GM23338 (cell line): Measurements from ENCODE around the gene RCSD1. TPM values are rescaled to one million over a fixed set of nuclear protein-coding genes. Genes with fewer than 3 reads are reported as not detected.

Experiments used
- ATAC-seq: fragments of 200-7000 bp; cut with Tn5 transposase; 3 replicates; pipeline ENCODE4 v1.9.1; 2020
- DNase-seq: peaks from one replicate; pipeline ENCODE4 v3.0.0-alpha.2; 2015; ENCODE audit warnings: low spot score
- H2AFZ ChIP-seq: fragments of 200-600 bp; sonication (generic); 2 replicates; pipeline ENCODE4 v1.8.0; 2016; ENCODE audit warnings: antibody characterized with exemption, mild to moderate bottlenecking, moderate library complexity
- H3F3A ChIP-seq: fragments of 200-600 bp; sonication (generic); replicated peaks from 2 replicates; pipeline ENCODE4 v1.8.0; 2017; ENCODE audit warnings: antibody characterized with exemption, mixed run types, low read depth
- H3K27ac ChIP-seq: fragments of 200-600 bp; sonication (generic); 2 replicates; pipeline ENCODE4 v1.6.1; 2016; ENCODE audit warnings: low read depth
- H3K27me3 ChIP-seq: fragments of 200-600 bp; sonication (generic); 2 replicates; pipeline ENCODE4 v1.8.0; 2016; ENCODE audit warnings: mild to moderate bottlenecking, mixed run types, moderate library complexity; ENCODE audit not compliant: insufficient read depth
- H3K36me3 ChIP-seq: fragments of 200-600 bp; sonication (generic); 2 replicates; pipeline ENCODE4 v1.8.0; 2016; ENCODE audit warnings: mild to moderate bottlenecking; ENCODE audit not compliant: insufficient read depth
- H3K4me1 ChIP-seq: fragments of 200-600 bp; sonication (generic); 2 replicates; pipeline ENCODE4 v1.8.0; 2016; ENCODE audit warnings: mild to moderate bottlenecking, moderate library complexity; ENCODE audit not compliant: insufficient read depth
- H3K4me2 ChIP-seq: fragments of 200-600 bp; sonication (generic); 2 replicates; pipeline ENCODE4 v1.7.1; 2017; ENCODE audit warnings: mixed run types
- H3K4me3 ChIP-seq: fragments of 200-600 bp; sonication (generic); 2 replicates; pipeline ENCODE4 v1.6.1; 2016; ENCODE audit warnings: mixed run types
- H3K79me2 ChIP-seq: fragments of 200-600 bp; sonication (generic); replicated peaks from 2 replicates; pipeline ENCODE4 v1.8.0; 2017; ENCODE audit warnings: mild to moderate bottlenecking; ENCODE audit not compliant: insufficient read depth
- H3K9me2 ChIP-seq: fragments of 200-600 bp; sonication (generic); 2 replicates; pipeline ENCODE4 v1.8.0; 2017; ENCODE audit not compliant: insufficient read depth
- H4K20me1 ChIP-seq: fragments of 200-600 bp; sonication (generic); replicated peaks from 2 replicates; pipeline ENCODE4 v1.8.0; 2017; ENCODE audit warnings: mild to moderate bottlenecking; ENCODE audit not compliant: insufficient read depth
- H3K27ac Mint-ChIP-seq: 2 replicates; pipeline ENCODE4 v1.8.0; 2020; ENCODE audit warnings: inconsistent platforms, mild to moderate bottlenecking, moderate library complexity, mixed read lengths
- H3K27me3 Mint-ChIP-seq: 3 replicates; pipeline ENCODE4 v1.8.0; 2022; ENCODE audit warnings: low read depth, mild to moderate bottlenecking, moderate library complexity, mixed read lengths, inconsistent platforms; ENCODE audit not compliant: insufficient read depth, poor library complexity
- H3K36me3 Mint-ChIP-seq: 3 replicates; pipeline ENCODE4 v1.8.0; 2021; ENCODE audit warnings: low read depth, mild to moderate bottlenecking, inconsistent platforms, moderate library complexity, mixed read lengths
- H3K4me1 Mint-ChIP-seq: 3 replicates; pipeline ENCODE4 v1.8.0; 2020; ENCODE audit warnings: mild to moderate bottlenecking, inconsistent platforms, mixed read lengths
- H3K4me3 Mint-ChIP-seq: 3 replicates; pipeline ENCODE4 v1.8.0; 2021; ENCODE audit warnings: moderate library complexity, mild to moderate bottlenecking, inconsistent platforms, mixed read lengths
- H3K9me3 Mint-ChIP-seq: 3 replicates; pipeline ENCODE4 v1.8.0; 2020; ENCODE audit warnings: moderate library complexity, mild to moderate bottlenecking, inconsistent platforms, mixed read lengths
- CREB1 ChIP-seq: fragments of 250-450 bp; sonication (Bioruptor Pico); IDR thresholded peaks from 2 replicates; pipeline ENCODE4 v1.5.0; 2020; ENCODE audit warnings: low read depth, mild to moderate bottlenecking, moderate library complexity
- EZH2 ChIP-seq: fragments of 200-600 bp; sonication (generic); IDR thresholded peaks from one replicate; pipeline ENCODE4 v1.8.0; 2017; ENCODE audit warnings: antibody characterized with exemption, mild to moderate bottlenecking, low read depth; ENCODE audit not compliant: unreplicated experiment
- EZH2phosphoT487 ChIP-seq: fragments of 200-600 bp; sonication (generic); IDR thresholded peaks from one replicate; pipeline ENCODE4 v1.8.1; 2018; ENCODE audit warnings: antibody characterized with exemption; ENCODE audit not compliant: unreplicated experiment
- JUNB ChIP-seq: IDR thresholded peaks from one replicate; pipeline ENCODE4 v1.6.1; 2016; ENCODE audit warnings: antibody characterized with exemption; ENCODE audit not compliant: unreplicated experiment
- NANOG ChIP-seq: IDR thresholded peaks from 2 replicates; pipeline ENCODE4 v1.6.1; 2016; ENCODE audit warnings: antibody characterized with exemption, borderline replicate concordance
- POLR2AphosphoS5 ChIP-seq: IDR thresholded peaks from 2 replicates; pipeline ENCODE4 v1.6.1; 2016; ENCODE audit warnings: antibody characterized with exemption, low read depth
- STAT1 ChIP-seq: IDR thresholded peaks from one replicate; pipeline ENCODE4 v1.6.1; 2016; ENCODE audit warnings: antibody characterized with exemption; ENCODE audit not compliant: unreplicated experiment
- ZNF114 ChIP-seq: fragments of 250-450 bp; sonication (Bioruptor Pico); IDR thresholded peaks from 2 replicates; pipeline ENCODE4 v1.5.0; 2020; ENCODE audit warnings: mild to moderate bottlenecking, moderate library complexity
- ZNF331 ChIP-seq: fragments of 250-450 bp; sonication (Bioruptor Pico); IDR thresholded peaks from 2 replicates; pipeline ENCODE4 v1.5.0; 2020; ENCODE audit warnings: low read depth, mild to moderate bottlenecking, moderate library complexity
- polyA plus RNA-seq: library from polyadenylated mRNA; unstranded; fragments of >200 nt; fragmentation: Nextera tagmentation; extraction: Ambion mirVana; gene quantifications from 2 replicates; pipeline ENCODE4 v1.2.1, GENCODE V29; 2016
- total RNA-seq: library from RNA; depleted of rRNA; stranded (reverse); fragments of >200 nt; shearing (Covaris generic); gene quantifications from 2 replicates; pipeline ENCODE4 v1.2.3, GENCODE V29; 2014
- TF ChIP-seq, protein P1 (sequence below): fragments of 250-450 bp; sonication (Bioruptor Pico); IDR thresholded peaks from 2 replicates; pipeline ENCODE4 v1.5.0; 2020; ENCODE audit warnings: mild to moderate bottlenecking, moderate library complexity
- TF ChIP-seq, protein P2 (sequence below): IDR thresholded peaks from 2 replicates; pipeline ENCODE4 v1.6.1; 2016; ENCODE audit warnings: antibody characterized with exemption
- TF ChIP-seq, protein P3 (sequence below): IDR thresholded peaks from one replicate; pipeline ENCODE4 v1.6.1; 2018; ENCODE audit warnings: antibody characterized with exemption; ENCODE audit not compliant: unreplicated experiment

Gene RCSD1
- total and polyA plus RNA-seq, 2 experiments from 2014 or later, result 0.18 to 0.73 TPM

DNA sequence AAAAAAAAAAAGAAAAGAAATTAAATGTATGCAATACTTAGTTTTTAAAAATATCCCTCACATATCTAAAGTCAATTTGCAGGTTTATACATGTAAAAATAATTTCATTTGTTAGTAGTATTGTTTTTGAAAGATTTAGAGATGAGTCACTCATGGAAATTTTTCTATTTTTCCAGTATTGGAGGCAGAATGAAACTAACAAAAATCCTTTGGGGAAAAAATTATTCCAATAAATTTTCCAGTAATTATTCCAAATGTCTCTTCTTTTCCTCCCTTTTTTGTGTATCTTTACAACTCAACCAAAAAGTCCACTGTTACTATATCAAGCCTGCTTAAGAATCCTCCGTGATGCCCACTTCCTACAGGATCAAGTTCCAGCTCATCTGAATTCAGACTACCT is 121.6 kb downstream of the RCSD1 start:
- no peak overlapping the region for H2AFZ ChIP-seq
- no peak overlapping the region for H3K4me2 ChIP-seq
- TF ChIP-seq EZH2phosphoT487 (no peak), POLR2AphosphoS5 (no peak), EZH2 (no peak), STAT1 (no peak), ZNF331 (no peak), NANOG (no peak), JUNB (no peak), CREB1 (CRISPR knock-in tag) (no peak), ZNF114 (CRISPR knock-in tag) (no peak)
- TF ChIP-seq, protein P1, sequence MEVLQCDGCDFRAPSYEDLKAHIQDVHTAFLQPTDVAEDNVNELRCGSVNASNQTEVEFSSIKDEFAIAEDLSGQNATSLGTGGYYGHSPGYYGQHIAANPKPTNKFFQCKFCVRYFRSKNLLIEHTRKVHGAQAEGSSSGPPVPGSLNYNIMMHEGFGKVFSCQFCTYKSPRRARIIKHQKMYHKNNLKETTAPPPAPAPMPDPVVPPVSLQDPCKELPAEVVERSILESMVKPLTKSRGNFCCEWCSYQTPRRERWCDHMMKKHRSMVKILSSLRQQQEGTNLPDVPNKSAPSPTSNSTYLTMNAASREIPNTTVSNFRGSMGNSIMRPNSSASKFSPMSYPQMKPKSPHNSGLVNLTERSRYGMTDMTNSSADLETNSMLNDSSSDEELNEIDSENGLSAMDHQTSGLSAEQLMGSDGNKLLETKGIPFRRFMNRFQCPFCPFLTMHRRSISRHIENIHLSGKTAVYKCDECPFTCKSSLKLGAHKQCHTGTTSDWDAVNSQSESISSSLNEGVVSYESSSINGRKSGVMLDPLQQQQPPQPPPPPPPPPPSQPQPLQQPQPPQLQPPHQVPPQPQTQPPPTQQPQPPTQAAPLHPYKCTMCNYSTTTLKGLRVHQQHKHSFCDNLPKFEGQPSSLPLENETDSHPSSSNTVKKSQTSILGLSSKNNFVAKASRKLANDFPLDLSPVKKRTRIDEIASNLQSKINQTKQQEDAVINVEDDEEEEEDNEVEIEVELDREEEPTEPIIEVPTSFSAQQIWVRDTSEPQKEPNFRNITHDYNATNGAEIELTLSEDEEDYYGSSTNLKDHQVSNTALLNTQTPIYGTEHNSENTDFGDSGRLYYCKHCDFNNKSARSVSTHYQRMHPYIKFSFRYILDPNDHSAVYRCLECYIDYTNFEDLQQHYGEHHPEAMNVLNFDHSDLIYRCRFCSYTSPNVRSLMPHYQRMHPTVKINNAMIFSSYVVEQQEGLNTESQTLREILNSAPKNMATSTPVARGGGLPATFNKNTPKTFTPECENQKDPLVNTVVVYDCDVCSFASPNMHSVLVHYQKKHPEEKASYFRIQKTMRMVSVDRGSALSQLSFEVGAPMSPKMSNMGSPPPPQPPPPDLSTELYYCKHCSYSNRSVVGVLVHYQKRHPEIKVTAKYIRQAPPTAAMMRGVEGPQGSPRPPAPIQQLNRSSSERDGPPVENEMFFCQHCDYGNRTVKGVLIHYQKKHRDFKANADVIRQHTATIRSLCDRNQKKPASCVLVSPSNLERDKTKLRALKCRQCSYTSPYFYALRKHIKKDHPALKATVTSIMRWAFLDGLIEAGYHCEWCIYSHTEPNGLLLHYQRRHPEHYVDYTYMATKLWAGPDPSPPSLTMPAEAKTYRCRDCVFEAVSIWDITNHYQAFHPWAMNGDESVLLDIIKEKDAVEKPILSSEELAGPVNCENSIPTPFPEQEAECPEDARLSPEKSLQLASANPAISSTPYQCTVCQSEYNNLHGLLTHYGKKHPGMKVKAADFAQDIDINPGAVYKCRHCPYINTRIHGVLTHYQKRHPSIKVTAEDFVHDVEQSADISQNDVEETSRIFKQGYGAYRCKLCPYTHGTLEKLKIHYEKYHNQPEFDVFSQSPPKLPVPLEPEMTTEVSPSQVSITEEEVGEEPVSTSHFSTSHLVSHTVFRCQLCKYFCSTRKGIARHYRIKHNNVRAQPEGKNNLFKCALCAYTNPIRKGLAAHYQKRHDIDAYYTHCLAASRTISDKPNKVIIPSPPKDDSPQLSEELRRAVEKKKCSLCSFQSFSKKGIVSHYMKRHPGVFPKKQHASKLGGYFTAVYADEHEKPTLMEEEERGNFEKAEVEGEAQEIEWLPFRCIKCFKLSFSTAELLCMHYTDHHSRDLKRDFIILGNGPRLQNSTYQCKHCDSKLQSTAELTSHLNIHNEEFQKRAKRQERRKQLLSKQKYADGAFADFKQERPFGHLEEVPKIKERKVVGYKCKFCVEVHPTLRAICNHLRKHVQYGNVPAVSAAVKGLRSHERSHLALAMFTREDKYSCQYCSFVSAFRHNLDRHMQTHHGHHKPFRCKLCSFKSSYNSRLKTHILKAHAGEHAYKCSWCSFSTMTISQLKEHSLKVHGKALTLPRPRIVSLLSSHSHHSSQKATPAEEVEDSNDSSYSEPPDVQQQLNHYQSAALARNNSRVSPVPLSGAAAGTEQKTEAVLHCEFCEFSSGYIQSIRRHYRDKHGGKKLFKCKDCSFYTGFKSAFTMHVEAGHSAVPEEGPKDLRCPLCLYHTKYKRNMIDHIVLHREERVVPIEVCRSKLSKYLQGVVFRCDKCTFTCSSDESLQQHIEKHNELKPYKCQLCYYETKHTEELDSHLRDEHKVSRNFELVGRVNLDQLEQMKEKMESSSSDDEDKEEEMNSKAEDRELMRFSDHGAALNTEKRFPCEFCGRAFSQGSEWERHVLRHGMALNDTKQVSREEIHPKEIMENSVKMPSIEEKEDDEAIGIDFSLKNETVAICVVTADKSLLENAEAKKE (CRISPR knock-in tag), result no peak
- TF ChIP-seq, protein P2, sequence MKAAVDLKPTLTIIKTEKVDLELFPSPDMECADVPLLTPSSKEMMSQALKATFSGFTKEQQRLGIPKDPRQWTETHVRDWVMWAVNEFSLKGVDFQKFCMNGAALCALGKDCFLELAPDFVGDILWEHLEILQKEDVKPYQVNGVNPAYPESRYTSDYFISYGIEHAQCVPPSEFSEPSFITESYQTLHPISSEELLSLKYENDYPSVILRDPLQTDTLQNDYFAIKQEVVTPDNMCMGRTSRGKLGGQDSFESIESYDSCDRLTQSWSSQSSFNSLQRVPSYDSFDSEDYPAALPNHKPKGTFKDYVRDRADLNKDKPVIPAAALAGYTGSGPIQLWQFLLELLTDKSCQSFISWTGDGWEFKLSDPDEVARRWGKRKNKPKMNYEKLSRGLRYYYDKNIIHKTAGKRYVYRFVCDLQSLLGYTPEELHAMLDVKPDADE, result no peak
- TF ChIP-seq, protein P3, sequence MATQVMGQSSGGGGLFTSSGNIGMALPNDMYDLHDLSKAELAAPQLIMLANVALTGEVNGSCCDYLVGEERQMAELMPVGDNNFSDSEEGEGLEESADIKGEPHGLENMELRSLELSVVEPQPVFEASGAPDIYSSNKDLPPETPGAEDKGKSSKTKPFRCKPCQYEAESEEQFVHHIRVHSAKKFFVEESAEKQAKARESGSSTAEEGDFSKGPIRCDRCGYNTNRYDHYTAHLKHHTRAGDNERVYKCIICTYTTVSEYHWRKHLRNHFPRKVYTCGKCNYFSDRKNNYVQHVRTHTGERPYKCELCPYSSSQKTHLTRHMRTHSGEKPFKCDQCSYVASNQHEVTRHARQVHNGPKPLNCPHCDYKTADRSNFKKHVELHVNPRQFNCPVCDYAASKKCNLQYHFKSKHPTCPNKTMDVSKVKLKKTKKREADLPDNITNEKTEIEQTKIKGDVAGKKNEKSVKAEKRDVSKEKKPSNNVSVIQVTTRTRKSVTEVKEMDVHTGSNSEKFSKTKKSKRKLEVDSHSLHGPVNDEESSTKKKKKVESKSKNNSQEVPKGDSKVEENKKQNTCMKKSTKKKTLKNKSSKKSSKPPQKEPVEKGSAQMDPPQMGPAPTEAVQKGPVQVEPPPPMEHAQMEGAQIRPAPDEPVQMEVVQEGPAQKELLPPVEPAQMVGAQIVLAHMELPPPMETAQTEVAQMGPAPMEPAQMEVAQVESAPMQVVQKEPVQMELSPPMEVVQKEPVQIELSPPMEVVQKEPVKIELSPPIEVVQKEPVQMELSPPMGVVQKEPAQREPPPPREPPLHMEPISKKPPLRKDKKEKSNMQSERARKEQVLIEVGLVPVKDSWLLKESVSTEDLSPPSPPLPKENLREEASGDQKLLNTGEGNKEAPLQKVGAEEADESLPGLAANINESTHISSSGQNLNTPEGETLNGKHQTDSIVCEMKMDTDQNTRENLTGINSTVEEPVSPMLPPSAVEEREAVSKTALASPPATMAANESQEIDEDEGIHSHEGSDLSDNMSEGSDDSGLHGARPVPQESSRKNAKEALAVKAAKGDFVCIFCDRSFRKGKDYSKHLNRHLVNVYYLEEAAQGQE, result no peak
- peaks cover 2% of the 10 kb centered on the region for H3K27me3 Mint-ChIP-seq
- ATAC-seq (no peak), DNase-seq (no peak)
- H3K9me2 ChIP-seq, result no peaks in the 10 kb centered on the region
- H3K36me3 ChIP-seq, result no peaks in the 10 kb centered on the region
- no peak overlapping the region for H3K4me3 ChIP-seq
- no peaks in the 10 kb centered on the region for H3K27me3 ChIP-seq
- peaks cover 9% of the 10 kb centered on the region for H3K4me1 Mint-ChIP-seq
- H3K4me3 Mint-ChIP-seq, result no peak overlapping the region
- no peaks in the 10 kb centered on the region; the same call in 1 of the 2 replicates for H3K4me1 ChIP-seq
- H3K27ac Mint-ChIP-seq, result no peak overlapping the region
- no peaks in the 10 kb centered on the region for H3K9me3 Mint-ChIP-seq
- H3F3A ChIP-seq, result no peaks in the 10 kb centered on the region
- H3K36me3 Mint-ChIP-seq, result no peaks in the 10 kb centered on the region
- H4K20me1 ChIP-seq, result peaks cover 16% of the 10 kb centered on the region; the same call in 1 of the 2 replicates
- peaks cover 99% of the 10 kb centered on the region for H3K79me2 ChIP-seq
- H3K27ac ChIP-seq, result no peak overlapping the region
